Right forelimb (tissue), 1 donor: Measurements from ENCODE around the gene HIRIP3.
A peak's percentile ranks its signal among the peaks of the same experiment; 100 is the strongest.
"Not testable (repeated sequence)": the region's sequence is repeated elsewhere in the genome, so short reads cannot be mapped to it uniquely, and the experiment has no call there.

Experiments used
- DNase-seq: peaks from one replicate; pipeline ENCODE4 v3.0.0-alpha.2; 2018

Gene HIRIP3

GRCh38 chr16:29982560-29983419, 12.6 kb downstream of the HIRIP3 start:
- DNase-seq = no peak

GRCh38 chr16:29978564-29979270, 16.7 kb downstream of the HIRIP3 start:
- DNase-seq = no peak

- DNase-seq = no peak
Observed at GRCh38 chr16:29978081-29978480, 17.3 kb downstream of the HIRIP3 start.

GRCh38 chr16:29977063-29977825, 18.2 kb downstream of the HIRIP3 start:
- no peak for DNase-seq

GRCh38 chr16:29975811-29976511, 19.5 kb downstream of the HIRIP3 start:
- DNase-seq = no peak

- DNase-seq = no peak
Observed at GRCh38 chr16:29975134-29975538, 20.3 kb downstream of the HIRIP3 start.

- DNase-seq = no peak
Observed at GRCh38 chr16:29974291-29975133, 20.9 kb downstream of the HIRIP3 start.

GRCh38 chr16:29973384-29974246, 21.8 kb downstream of the HIRIP3 start, which contains the start of gene TAOK2:
TSS of gene TAOK2 (plus strand) at chr16:29973868. CDS start at chr16:29977773, 3,905 bp downstream.
- peak; percentile 99 for DNase-seq

GRCh38 chr16:29972992-29973383, 22.4 kb downstream of the HIRIP3 start:
- DNase-seq = no peak

- no peak for DNase-seq
Observed at GRCh38 chr16:29972500-29972899, 22.9 kb downstream of the HIRIP3 start.

- no peak for DNase-seq
Observed at GRCh38 chr16:29971304-29971703, 24.1 kb downstream of the HIRIP3 start.

- DNase-seq = no peak
Observed at GRCh38 chr16:29968205-29968604, 27.2 kb downstream of the HIRIP3 start.

GRCh38 chr16:29963021-29963743, 32.2 kb downstream of the HIRIP3 start:
- DNase-seq = no peak

- no peak for DNase-seq
Observed at GRCh38 chr16:29962344-29962994, 32.9 kb downstream of the HIRIP3 start.

- DNase-seq = peak; percentile 97
Observed at GRCh38 chr16:29961479-29962343, 33.7 kb downstream of the HIRIP3 start, which contains the start of gene TMEM219. TSS of gene TMEM219 (plus strand) at chr16:29962079. CDS start at chr16:29963144, 1,065 bp downstream.

- DNase-seq = no peak
Observed at GRCh38 chr16:29961127-29961478, 34.3 kb downstream of the HIRIP3 start.

GRCh38 chr16:29959821-29960220, 35.6 kb downstream of the HIRIP3 start:
- not testable (repeated sequence) for DNase-seq

GRCh38 chr16:29959293-29959692, 36.1 kb downstream of the HIRIP3 start:
- DNase-seq = no peak
